CD4-positive, CD25-positive, alpha-beta regulatory T cell (primary cell): Measurements from ENCODE around the gene LRRFIP1. TPM values are rescaled to one million over a fixed set of nuclear protein-coding genes. Genes with fewer than 3 reads are reported as not detected.
A peak's percentile ranks its signal among the peaks of the same experiment; 100 is the strongest.

ENCODE experiments used
- ATAC-seq, 2 donors: fragments of 150-1000 bp; cut with Tn5 transposase; one replicate each; pipeline ENCODE4 v1.10.0; 2021; ENCODE audit warnings: low read depth in 2 of 2, moderate number of reproducible peaks in 2 of 2, moderate library complexity in 1 of 2
- DNase-seq, 3 donors: peaks; one replicate each; pipeline versions ENCODE4 v3.0.0 to v3.0.0-alpha.2; 2012 to 2022; ENCODE audit warnings: mixed read lengths in 1 of 3
- H3K27ac ChIP-seq: one replicate; pipeline ENCODE4 v1.7.0; 2013; ENCODE audit warnings: mild to moderate bottlenecking, low read length; ENCODE audit not compliant: insufficient read depth, poor library complexity, severe bottlenecking
- H3K27me3 ChIP-seq: one replicate; pipeline ENCODE4 v1.7.0; 2013; ENCODE audit warnings: low read length; ENCODE audit not compliant: control insufficient read depth, insufficient read depth
- H3K36me3 ChIP-seq: one replicate; pipeline ENCODE4 v1.7.0; 2013; ENCODE audit warnings: mild to moderate bottlenecking, low read length, moderate library complexity; ENCODE audit not compliant: control insufficient read depth, insufficient read depth
- H3K4me1 ChIP-seq: 2 replicates; pipeline ENCODE4 v1.7.0; 2013; ENCODE audit warnings: mild to moderate bottlenecking, low read length; ENCODE audit not compliant: insufficient read depth, control insufficient read depth, poor library complexity, severe bottlenecking
- H3K4me3 ChIP-seq: one replicate; pipeline ENCODE4 v1.7.0; 2013; ENCODE audit warnings: low read depth, mild to moderate bottlenecking, low read length, moderate library complexity
- H3K9me3 ChIP-seq, 2 experiments: 1 replicate in 1 of 2; 2 replicates in 1 of 2; pipeline ENCODE4 v1.7.0; 2013; ENCODE audit warnings: low read length in 2 of 2, mild to moderate bottlenecking in 1 of 2, moderate library complexity in 1 of 2; ENCODE audit not compliant: control insufficient read depth in 2 of 2
- H3K27ac Mint-ChIP-seq, 3 donors: one replicate each; pipeline ENCODE4 v1.8.0; 2020 to 2022; ENCODE audit warnings: mild to moderate bottlenecking in 3 of 3, mixed read lengths in 3 of 3, moderate library complexity in 2 of 3
- H3K27me3 Mint-ChIP-seq: one replicate; pipeline ENCODE4 v1.8.0; 2022; ENCODE audit warnings: mild to moderate bottlenecking, mixed read lengths
- H3K36me3 Mint-ChIP-seq: one replicate; pipeline ENCODE4 v1.8.0; 2020; ENCODE audit warnings: mixed read lengths
- H3K4me1 Mint-ChIP-seq, 4 donors: one replicate each; pipeline ENCODE4 v1.8.0; 2020 to 2022; ENCODE audit warnings: mixed read lengths in 4 of 4, mild to moderate bottlenecking in 1 of 4
- H3K4me3 Mint-ChIP-seq, 4 donors: one replicate each; pipeline ENCODE4 v1.8.0; 2020 to 2022; ENCODE audit warnings: mild to moderate bottlenecking in 4 of 4, mixed read lengths in 4 of 4, moderate library complexity in 3 of 4
- H3K9me3 Mint-ChIP-seq, 7 donors: one replicate each; pipeline ENCODE4 v1.8.0; 2020 to 2022; ENCODE audit warnings: mixed read lengths in 7 of 7, mild to moderate bottlenecking in 3 of 7, moderate library complexity in 2 of 7
- polyA plus RNA-seq, 4 donors: library from polyadenylated mRNA; unstranded; fragments of 300-500 nt; fragmentation: Illumina TruSeq; gene quantifications; one replicate each; pipeline ENCODE4 v1.2.3, GENCODE V29; 2021
- total RNA-seq: library from RNA; stranded (reverse); gene quantifications from one replicate; pipeline ENCODE4 v1.2.3, GENCODE V29; 2022

The LRRFIP1 gene, protein sequence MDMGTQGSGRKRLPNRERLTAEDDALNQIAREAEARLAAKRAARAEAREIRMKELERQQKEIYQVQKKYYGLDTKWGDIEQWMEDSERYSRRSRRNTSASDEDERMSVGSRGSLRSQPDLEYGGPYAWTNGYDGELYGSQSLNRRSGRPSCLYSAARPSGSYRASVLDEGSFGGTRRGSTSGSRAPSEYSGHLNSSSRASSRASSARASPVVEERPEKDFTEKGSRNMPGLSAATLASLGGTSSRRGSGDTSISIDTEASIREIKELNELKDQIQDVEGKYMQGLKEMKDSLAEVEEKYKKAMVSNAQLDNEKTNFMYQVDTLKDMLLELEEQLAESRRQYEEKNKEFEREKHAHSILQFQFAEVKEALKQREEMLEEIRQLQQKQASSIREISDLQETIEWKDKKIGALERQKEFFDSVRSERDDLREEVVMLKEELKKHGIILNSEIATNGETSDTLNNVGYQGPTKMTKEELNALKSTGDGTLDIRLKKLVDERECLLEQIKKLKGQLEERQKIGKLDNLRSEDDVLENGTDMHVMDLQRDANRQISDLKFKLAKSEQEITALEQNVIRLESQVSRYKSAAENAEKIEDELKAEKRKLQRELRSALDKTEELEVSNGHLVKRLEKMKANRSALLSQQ
- 183 TPM for total RNA-seq
- 100 to 1,000 TPM in 1 of 4 donors, 10 to 100 TPM in 3; 69.4 to 107 (median 77.1) TPM for polyA plus RNA-seq

GRCh38 chr2:237627441-237628246 is at the start of gene LRRFIP1:
TSS of gene LRRFIP1 (plus strand) at chr2:237627587. CDS start at chr2:237627645, 58 bp downstream.
- no peak for DNase-seq
- Mint-ChIP-seq H3K4me1 (peaks cover 6 to 21% (median 13%) of the 10 kb centered on the region in 4 donors), H3K4me3 (peak within 1 kb of the TSS; percentile 50 to 87 (median 70)), H3K9me3 (peaks cover 0 to 2% (median 0%) of the 10 kb centered on the region in 7 donors), H3K27ac (peak within 1 kb of the TSS in 2 of 3 donors; percentile 31 to 52), H3K36me3 (no peaks in the 10 kb centered on the region), H3K27me3 (peaks cover 64% of the 10 kb centered on the region)
- Histone ChIP-seq H3K4me3 (peak within 1 kb of the TSS; percentile 15), H3K27ac (no peak within 1 kb of the TSS), H3K27me3 (peaks cover 13% of the 10 kb centered on the region), H3K36me3 (no peaks in the 10 kb centered on the region), H3K4me1 (peaks cover 7% of the 10 kb centered on the region), H3K9me3 (no peaks in the 10 kb centered on the region)
- ATAC-seq: no peak

GRCh38 chr2:237577956-237578870 is 49.2 kb upstream of the LRRFIP1 start:
- H3K36me3 Mint-ChIP-seq: no peaks in the 10 kb centered on the region
- no peaks in the 10 kb centered on the region for H3K9me3 Mint-ChIP-seq
- peaks cover 16% of the 10 kb centered on the region for H3K27me3 Mint-ChIP-seq
- peaks cover 0 to 6% (median 0%) of the 10 kb centered on the region in 4 donors for H3K4me1 Mint-ChIP-seq
- DNase-seq: no peak
- H3K4me3 Mint-ChIP-seq: no peak overlapping the region
- no peaks in the 10 kb centered on the region for H3K9me3 ChIP-seq
- H3K27ac Mint-ChIP-seq: no peak overlapping the region
- H3K27ac ChIP-seq: no peak overlapping the region
- ATAC-seq: no peak
- H3K27me3 ChIP-seq: no peaks in the 10 kb centered on the region
- no peak overlapping the region for H3K4me3 ChIP-seq
- no peaks in the 10 kb centered on the region for H3K36me3 ChIP-seq
- no peaks in the 10 kb centered on the region for H3K4me1 ChIP-seq

DNA sequence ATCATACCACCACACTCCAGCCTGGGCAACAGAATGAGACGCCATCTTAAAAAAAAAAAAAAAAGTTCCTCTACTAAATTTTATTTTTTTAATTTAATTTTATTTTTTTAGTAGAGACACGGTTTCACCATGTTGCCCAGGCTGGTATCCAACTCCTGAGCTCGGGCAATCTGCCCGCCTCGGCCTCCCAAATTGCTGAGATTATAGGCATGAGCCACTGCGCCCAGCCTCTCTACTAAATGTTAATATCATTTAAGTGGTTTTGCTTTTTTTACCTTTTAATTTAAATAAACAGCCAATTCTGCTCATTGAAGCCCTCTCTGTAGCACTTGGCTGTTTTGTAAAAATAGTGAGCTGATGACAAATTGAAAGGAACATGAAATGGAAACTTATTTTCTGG is 46.1 kb upstream of the LRRFIP1 start:
- H3K4me1 Mint-ChIP-seq: peaks cover 0 to 6% (median 0%) of the 10 kb centered on the region in 4 donors
- H3K27ac Mint-ChIP-seq: peak overlapping the region in 1 of 3 donors; percentile 31
- H3K9me3 Mint-ChIP-seq: no peaks in the 10 kb centered on the region
- Histone ChIP-seq H3K9me3 (no peaks in the 10 kb centered on the region), H3K27ac (no peak overlapping the region), H3K36me3 (no peaks in the 10 kb centered on the region), H3K27me3 (no peaks in the 10 kb centered on the region), H3K4me3 (no peak overlapping the region), H3K4me1 (no peaks in the 10 kb centered on the region)
- H3K27me3 Mint-ChIP-seq: peaks cover 14% of the 10 kb centered on the region
- no peak for ATAC-seq
- DNase-seq: no peak
- no peaks in the 10 kb centered on the region for H3K36me3 Mint-ChIP-seq
- no peak overlapping the region for H3K4me3 Mint-ChIP-seq

- H3K4me3 Mint-ChIP-seq: no peak overlapping the region
- H3K27ac Mint-ChIP-seq: peak overlapping the region in 1 of 3 donors; percentile 31
Observed at GRCh38 chr2:237581751-237582746, 45.3 kb upstream of the LRRFIP1 start.

DNA sequence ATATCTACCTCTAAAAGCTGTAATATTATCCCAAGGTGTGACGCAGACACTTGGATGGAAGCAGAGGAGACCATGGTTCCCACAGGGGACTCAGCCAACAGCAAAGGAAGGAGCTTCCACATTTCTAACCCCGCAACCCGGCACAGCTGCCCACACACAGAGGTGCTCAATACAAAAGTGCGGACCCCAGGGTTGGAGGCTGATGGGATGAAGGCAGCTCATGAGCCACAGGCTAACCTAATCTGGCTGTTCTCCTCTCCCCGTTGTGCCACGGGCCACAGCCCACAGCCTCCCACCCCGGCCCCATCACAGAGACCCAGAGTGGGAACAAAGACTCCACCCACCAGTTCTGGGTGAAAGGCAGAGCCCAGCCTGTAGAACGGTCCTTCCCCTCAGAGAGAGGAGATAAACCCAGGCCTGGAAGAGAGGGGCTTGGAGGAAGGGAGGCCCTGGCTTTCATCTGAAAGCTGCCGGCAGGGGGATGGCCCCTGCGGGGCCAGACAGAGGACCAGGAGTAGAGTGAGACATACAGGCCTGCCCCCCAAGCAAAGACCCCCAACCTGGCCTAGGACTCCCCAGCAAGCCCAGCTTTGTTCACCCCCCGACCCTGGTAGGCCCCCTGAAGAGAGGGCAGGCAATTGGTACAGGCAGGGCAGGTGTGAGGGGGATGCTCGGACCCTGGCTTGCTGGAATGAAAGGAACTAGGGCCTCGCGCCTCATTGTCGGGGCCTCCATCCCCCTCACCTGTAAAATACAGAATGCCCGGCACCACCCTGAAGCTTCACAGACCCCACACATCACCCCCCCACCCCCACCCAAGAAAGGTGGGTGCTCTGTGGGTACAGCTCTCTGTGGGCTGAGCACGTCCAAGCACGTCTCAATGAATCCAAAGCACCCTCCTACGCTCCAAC is 43.7 kb upstream of the LRRFIP1 start:
- Histone ChIP-seq H3K4me3 (no peak overlapping the region), H3K9me3 (no peaks in the 10 kb centered on the region), H3K4me1 (no peaks in the 10 kb centered on the region), H3K36me3 (no peaks in the 10 kb centered on the region), H3K27ac (no peak overlapping the region), H3K27me3 (peaks cover 2% of the 10 kb centered on the region)
- peaks cover 17% of the 10 kb centered on the region for H3K27me3 Mint-ChIP-seq
- H3K36me3 Mint-ChIP-seq: no peaks in the 10 kb centered on the region
- DNase-seq: no peak
- no peaks in the 10 kb centered on the region for H3K9me3 Mint-ChIP-seq
- ATAC-seq: no peak
- peaks cover 0 to 4% (median 0%) of the 10 kb centered on the region in 4 donors for H3K4me1 Mint-ChIP-seq
- no peak overlapping the region for H3K4me3 Mint-ChIP-seq
- H3K27ac Mint-ChIP-seq: no peak overlapping the region

More at GRCh38 chr2:237581751-237582746, 45.3 kb upstream of the LRRFIP1 start:
- no peaks in the 10 kb centered on the region for H3K9me3 Mint-ChIP-seq
- Histone ChIP-seq H3K9me3 (no peaks in the 10 kb centered on the region), H3K27ac (no peak overlapping the region), H3K36me3 (no peaks in the 10 kb centered on the region), H3K4me3 (no peak overlapping the region), H3K4me1 (no peaks in the 10 kb centered on the region), H3K27me3 (no peaks in the 10 kb centered on the region)
- peaks cover 0 to 6% (median 0%) of the 10 kb centered on the region in 4 donors for H3K4me1 Mint-ChIP-seq
- H3K27me3 Mint-ChIP-seq: peaks cover 15% of the 10 kb centered on the region
- H3K36me3 Mint-ChIP-seq: no peaks in the 10 kb centered on the region
- peak in 2 of 3 donors; percentile 41 to 81 for DNase-seq
- ATAC-seq: peak; percentile 59 to 76
